HEK293T (cell line): ENCODE measurements around the gene NCOA5.

Experiments
- ARNT ChIP-seq: fragments of 450-650 bp; IDR thresholded peaks from 2 replicates; pipeline ENCODE4 v1.6.1; 2017; ENCODE audit warnings: mild to moderate bottlenecking
- BHLHE40 ChIP-seq: fragments of 450-650 bp; IDR thresholded peaks from 2 replicates; pipeline ENCODE4 v1.6.1; 2016; ENCODE audit warnings: mild to moderate bottlenecking, moderate library complexity, borderline replicate concordance
- FOXA1 ChIP-seq: fragments of 450-650 bp; IDR thresholded peaks from 2 replicates; pipeline ENCODE4 v1.6.1; 2016; ENCODE audit warnings: mild to moderate bottlenecking
- FOXK2 ChIP-seq: fragments of 450-650 bp; IDR thresholded peaks from 2 replicates; pipeline ENCODE4 v1.6.1; 2016; ENCODE audit warnings: mild to moderate bottlenecking
- FOXM1 ChIP-seq: fragments of 450-650 bp; IDR thresholded peaks from 2 replicates; pipeline ENCODE4 v1.6.1; 2017; ENCODE audit warnings: mild to moderate bottlenecking, borderline replicate concordance
- HDGF ChIP-seq: fragments of 450-650 bp; IDR thresholded peaks from 2 replicates; pipeline ENCODE4 v1.6.1; 2017; ENCODE audit warnings: antibody characterized with exemption, borderline replicate concordance
- NFRKB ChIP-seq: fragments of 450-650 bp; IDR thresholded peaks from 2 replicates; pipeline ENCODE4 v1.6.1; 2016; ENCODE audit warnings: mild to moderate bottlenecking, moderate library complexity
- PKNOX1 ChIP-seq: fragments of 450-650 bp; IDR thresholded peaks from 2 replicates; pipeline ENCODE4 v1.6.1; 2016

- TF ChIP-seq FOXK2, result no peak
- TF ChIP-seq FOXM1, result no peak
- no peak for TF ChIP-seq NFRKB
- no peak for TF ChIP-seq HDGF
- TF ChIP-seq PKNOX1, result no peak
- no peak for TF ChIP-seq BHLHE40
- no peak for TF ChIP-seq FOXA1
- TF ChIP-seq ARNT, result no peak
These were observed 46.2 kb downstream of the NCOA5 start for GRCh38 chr20:46043556-46043955.
